HepG2 (cell line): Measurements from ENCODE around the gene KDM5D. TPM values are rescaled to one million over a fixed set of nuclear protein-coding genes. Genes with fewer than 3 reads are reported as not detected.
A peak's percentile ranks its signal among the peaks of the same experiment; 100 is the strongest.

Experiments used
- BRD4 ChIP-seq: sonication (generic); formaldehyde crosslinking; IDR thresholded peaks from 2 replicates; pipeline ENCODE4 v1.4.0; 2020; ENCODE audit warnings: missing genetic modification reagents
- HOXA3 ChIP-seq: sonication (generic); formaldehyde crosslinking; IDR thresholded peaks from 2 replicates; pipeline ENCODE4 v1.5.0; 2020; ENCODE audit warnings: missing genetic modification reagents
- NAIF1 ChIP-seq: sonication (generic); formaldehyde crosslinking; IDR thresholded peaks from 2 replicates; pipeline ENCODE4 v1.5.0; 2020; ENCODE audit warnings: mild to moderate bottlenecking, missing genetic modification reagents, borderline replicate concordance
- PHB2 ChIP-seq: fragments of 450-650 bp; IDR thresholded peaks from 2 replicates; pipeline ENCODE4 v1.6.1; 2018; ENCODE audit not compliant: partially characterized antibody
- SP5 ChIP-seq: IDR thresholded peaks from 2 replicates; pipeline ENCODE4 v1.6.1; 2016; ENCODE audit warnings: low read depth, borderline replicate concordance
- SYNCRIP ChIP-seq: fragments of 200-400 bp; formaldehyde crosslinking; IDR thresholded peaks from 2 replicates; pipeline ENCODE4 v1.6.1; 2018; ENCODE audit warnings: mild to moderate bottlenecking, low read depth, low read length; ENCODE audit not compliant: insufficient read depth
- YY1 ChIP-seq: IDR thresholded peaks from 2 replicates; pipeline ENCODE4 v1.6.1; 2011; ENCODE audit warnings: low read length, low read depth, moderate library complexity, mild to moderate bottlenecking; ENCODE audit not compliant: insufficient read depth, insufficient replicate concordance
- ZNF274 ChIP-seq: sonication (generic); formaldehyde crosslinking; IDR thresholded peaks from 2 replicates; pipeline ENCODE4 v1.5.1; 2020; ENCODE audit warnings: mild to moderate bottlenecking, missing genetic modification reagents
- ZNF335 ChIP-seq: sonication (generic); formaldehyde crosslinking; IDR thresholded peaks from 2 replicates; pipeline ENCODE4 v1.4.0; 2020; ENCODE audit warnings: missing genetic modification reagents
- ZNF382 ChIP-seq: sonication (generic); formaldehyde crosslinking; IDR thresholded peaks from 2 replicates; pipeline ENCODE4 v1.5.0; 2020; ENCODE audit warnings: missing genetic modification reagents, mild to moderate bottlenecking, borderline replicate concordance
- ZNF550 ChIP-seq: sonication (generic); formaldehyde crosslinking; IDR thresholded peaks from 2 replicates; pipeline ENCODE4 v1.4.0; 2020; ENCODE audit warnings: mild to moderate bottlenecking, missing genetic modification reagents, borderline replicate concordance
- ZNF552 ChIP-seq: sonication (generic); formaldehyde crosslinking; IDR thresholded peaks from 2 replicates; pipeline ENCODE4 v1.9.0; 2022; ENCODE audit warnings: missing genetic modification reagents, mild to moderate bottlenecking, borderline replicate concordance
- polyA plus RNA-seq, 8 experiments: library from polyadenylated mRNA; depleted of rRNA in 3 of 8; stranded (reverse) in 7 of 8; unstranded in 1 of 8; fragments of >200 nt; fragmentation: Illumina TruSeq in 4 of 8; extraction: Trizol in 4 of 8; gene quantifications; 2 replicates each; pipeline versions ENCODE4 v1.2.1 to v1.2.3, GENCODE V29; 2011 to 2016; ENCODE audit warnings: low read depth in 4 of 8, missing spikeins in 1 of 8, mixed read lengths in 1 of 8; ENCODE audit not compliant: insufficient read depth in 1 of 8
- total RNA-seq, 5 experiments: library from RNA; depleted of rRNA; stranded (reverse); fragments of >200 nt; fragmentation: Illumina TruSeq; extraction: Trizol; gene quantifications; 2 replicates each; pipeline ENCODE4 v1.2.3, GENCODE V29; 2016; ENCODE audit warnings: low read depth in 1 of 5
- TF ChIP-seq, protein P1 (sequence below): sonication (generic); formaldehyde crosslinking; IDR thresholded peaks from 2 replicates; pipeline ENCODE4 v1.9.0; 2022; ENCODE audit warnings: missing genetic modification reagents, mild to moderate bottlenecking, borderline replicate concordance
- TF ChIP-seq, protein P2 (sequence below): sonication (generic); formaldehyde crosslinking; IDR thresholded peaks from 2 replicates; pipeline ENCODE4 v1.4.0; 2020; ENCODE audit warnings: mild to moderate bottlenecking, missing genetic modification reagents
- TF ChIP-seq, protein P3 (sequence below): sonication (generic); formaldehyde crosslinking; IDR thresholded peaks from 2 replicates; pipeline ENCODE4 v1.4.0; 2020; ENCODE audit warnings: mild to moderate bottlenecking, missing genetic modification reagents
- TF ChIP-seq, protein P4 (sequence below): sonication (generic); formaldehyde crosslinking; IDR thresholded peaks from 2 replicates; pipeline ENCODE4 v1.4.0; 2020; ENCODE audit warnings: missing genetic modification reagents
- TF ChIP-seq, protein P5 (sequence below): sonication (generic); formaldehyde crosslinking; conservative IDR thresholded peaks from 2 replicates; pipeline ENCODE4 v1.4.0; 2020; ENCODE audit warnings: mild to moderate bottlenecking, missing genetic modification reagents, moderate library complexity
- TF ChIP-seq, protein P6 (sequence below): sonication (generic); formaldehyde crosslinking; IDR thresholded peaks from 2 replicates; pipeline ENCODE4 v1.8.0; 2022; ENCODE audit warnings: missing genetic modification reagents, mild to moderate bottlenecking, borderline replicate concordance

KDM5D gene
- total and polyA plus RNA-seq, 2 of the 13 experiments (the other 11 are each of a cell fraction or from before 2014, with no cell fraction given), result 16.6 to 32.7 TPM

DNA sequence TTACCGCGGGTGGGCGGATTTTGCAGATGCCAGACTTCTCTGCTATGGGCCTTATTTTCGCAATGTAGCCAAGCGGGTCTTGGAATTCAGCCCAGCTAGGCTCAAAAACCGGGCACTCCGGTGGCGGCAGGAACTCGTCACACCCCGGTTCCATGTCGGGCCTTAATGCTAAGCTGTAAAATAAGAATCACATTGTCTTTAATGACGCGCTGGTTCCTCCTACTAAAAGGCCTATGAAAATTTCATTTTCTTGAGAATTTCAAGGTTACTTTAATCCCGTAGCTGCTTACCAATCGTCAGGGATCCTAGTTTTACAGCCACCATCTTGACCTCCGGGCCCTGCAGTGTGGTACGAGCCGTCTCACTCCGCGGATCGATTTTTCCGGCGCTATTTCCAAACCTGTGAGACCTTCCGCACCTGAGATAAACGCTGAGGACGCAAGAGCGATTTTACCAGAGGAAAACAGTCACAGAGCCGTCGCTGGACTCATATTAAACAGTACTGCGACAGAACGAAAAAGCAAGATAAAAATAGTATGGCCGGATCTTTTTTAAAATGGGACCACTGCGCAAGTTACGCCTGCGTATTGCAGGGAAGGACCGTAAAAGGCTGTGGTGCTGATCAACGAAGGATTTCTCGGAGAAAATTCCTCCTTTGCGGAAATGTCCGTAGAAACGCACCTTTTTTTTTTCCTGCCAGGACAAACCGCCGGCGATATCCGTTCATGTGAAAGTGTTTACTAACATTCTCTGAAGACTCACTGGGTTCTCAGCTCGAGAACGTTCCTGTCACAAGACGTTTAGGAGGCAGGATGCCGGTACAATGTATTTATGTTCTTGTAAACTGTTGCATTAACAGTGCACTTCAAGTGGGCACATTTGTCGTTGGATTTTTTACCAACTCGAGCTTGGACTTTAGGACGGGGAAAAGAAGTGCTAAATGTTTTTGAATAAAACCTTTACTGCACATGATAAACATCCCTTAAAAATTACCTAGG lies at the start of gene KDM5D (continued):
- TF ChIP-seq SYNCRIP (no peak), ZNF335 (CRISPR knock-in tag) (no peak), ZNF552 (CRISPR knock-in tag) (no peak), ZNF382 (CRISPR knock-in tag) (no peak), NAIF1 (CRISPR knock-in tag) (peak; percentile 99), SP5 (CRISPR knock-in tag) (no peak), ZNF550 (CRISPR knock-in tag) (no peak), BRD4 (CRISPR knock-in tag) (no peak), YY1 (peak; percentile 82), PHB2 (no peak), HOXA3 (peak; percentile 71), ZNF274 (CRISPR knock-in tag) (no peak)
- TF ChIP-seq, protein P1, sequence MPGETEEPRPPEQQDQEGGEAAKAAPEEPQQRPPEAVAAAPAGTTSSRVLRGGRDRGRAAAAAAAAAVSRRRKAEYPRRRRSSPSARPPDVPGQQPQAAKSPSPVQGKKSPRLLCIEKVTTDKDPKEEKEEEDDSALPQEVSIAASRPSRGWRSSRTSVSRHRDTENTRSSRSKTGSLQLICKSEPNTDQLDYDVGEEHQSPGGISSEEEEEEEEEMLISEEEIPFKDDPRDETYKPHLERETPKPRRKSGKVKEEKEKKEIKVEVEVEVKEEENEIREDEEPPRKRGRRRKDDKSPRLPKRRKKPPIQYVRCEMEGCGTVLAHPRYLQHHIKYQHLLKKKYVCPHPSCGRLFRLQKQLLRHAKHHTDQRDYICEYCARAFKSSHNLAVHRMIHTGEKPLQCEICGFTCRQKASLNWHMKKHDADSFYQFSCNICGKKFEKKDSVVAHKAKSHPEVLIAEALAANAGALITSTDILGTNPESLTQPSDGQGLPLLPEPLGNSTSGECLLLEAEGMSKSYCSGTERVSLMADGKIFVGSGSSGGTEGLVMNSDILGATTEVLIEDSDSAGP (CRISPR knock-in tag), result no peak
- TF ChIP-seq, protein P2, sequence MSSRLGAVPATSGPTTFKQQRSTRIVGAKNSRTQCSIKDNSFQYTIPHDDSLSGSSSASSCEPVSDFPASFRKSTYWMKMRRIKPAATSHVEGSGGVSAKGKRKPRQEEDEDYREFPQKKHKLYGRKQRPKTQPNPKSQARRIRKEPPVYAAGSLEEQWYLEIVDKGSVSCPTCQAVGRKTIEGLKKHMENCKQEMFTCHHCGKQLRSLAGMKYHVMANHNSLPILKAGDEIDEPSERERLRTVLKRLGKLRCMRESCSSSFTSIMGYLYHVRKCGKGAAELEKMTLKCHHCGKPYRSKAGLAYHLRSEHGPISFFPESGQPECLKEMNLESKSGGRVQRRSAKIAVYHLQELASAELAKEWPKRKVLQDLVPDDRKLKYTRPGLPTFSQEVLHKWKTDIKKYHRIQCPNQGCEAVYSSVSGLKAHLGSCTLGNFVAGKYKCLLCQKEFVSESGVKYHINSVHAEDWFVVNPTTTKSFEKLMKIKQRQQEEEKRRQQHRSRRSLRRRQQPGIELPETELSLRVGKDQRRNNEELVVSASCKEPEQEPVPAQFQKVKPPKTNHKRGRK (CRISPR knock-in tag), result no peak
- TF ChIP-seq, protein P3, sequence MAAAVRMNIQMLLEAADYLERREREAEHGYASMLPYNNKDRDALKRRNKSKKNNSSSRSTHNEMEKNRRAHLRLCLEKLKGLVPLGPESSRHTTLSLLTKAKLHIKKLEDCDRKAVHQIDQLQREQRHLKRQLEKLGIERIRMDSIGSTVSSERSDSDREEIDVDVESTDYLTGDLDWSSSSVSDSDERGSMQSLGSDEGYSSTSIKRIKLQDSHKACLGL, result no peak
- TF ChIP-seq, protein P4, sequence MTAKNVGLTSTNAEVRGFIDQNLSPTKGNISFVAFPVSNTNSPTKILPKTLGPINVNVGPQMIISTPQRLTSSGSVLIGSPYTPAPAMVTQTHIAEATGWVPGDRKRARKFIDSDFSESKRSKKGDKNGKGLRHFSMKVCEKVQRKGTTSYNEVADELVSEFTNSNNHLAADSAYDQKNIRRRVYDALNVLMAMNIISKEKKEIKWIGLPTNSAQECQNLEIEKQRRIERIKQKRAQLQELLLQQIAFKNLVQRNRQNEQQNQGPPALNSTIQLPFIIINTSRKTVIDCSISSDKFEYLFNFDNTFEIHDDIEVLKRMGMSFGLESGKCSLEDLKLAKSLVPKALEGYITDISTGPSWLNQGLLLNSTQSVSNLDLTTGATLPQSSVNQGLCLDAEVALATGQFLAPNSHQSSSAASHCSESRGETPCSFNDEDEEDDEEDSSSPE (CRISPR knock-in tag), result no peak
- TF ChIP-seq, protein P5, sequence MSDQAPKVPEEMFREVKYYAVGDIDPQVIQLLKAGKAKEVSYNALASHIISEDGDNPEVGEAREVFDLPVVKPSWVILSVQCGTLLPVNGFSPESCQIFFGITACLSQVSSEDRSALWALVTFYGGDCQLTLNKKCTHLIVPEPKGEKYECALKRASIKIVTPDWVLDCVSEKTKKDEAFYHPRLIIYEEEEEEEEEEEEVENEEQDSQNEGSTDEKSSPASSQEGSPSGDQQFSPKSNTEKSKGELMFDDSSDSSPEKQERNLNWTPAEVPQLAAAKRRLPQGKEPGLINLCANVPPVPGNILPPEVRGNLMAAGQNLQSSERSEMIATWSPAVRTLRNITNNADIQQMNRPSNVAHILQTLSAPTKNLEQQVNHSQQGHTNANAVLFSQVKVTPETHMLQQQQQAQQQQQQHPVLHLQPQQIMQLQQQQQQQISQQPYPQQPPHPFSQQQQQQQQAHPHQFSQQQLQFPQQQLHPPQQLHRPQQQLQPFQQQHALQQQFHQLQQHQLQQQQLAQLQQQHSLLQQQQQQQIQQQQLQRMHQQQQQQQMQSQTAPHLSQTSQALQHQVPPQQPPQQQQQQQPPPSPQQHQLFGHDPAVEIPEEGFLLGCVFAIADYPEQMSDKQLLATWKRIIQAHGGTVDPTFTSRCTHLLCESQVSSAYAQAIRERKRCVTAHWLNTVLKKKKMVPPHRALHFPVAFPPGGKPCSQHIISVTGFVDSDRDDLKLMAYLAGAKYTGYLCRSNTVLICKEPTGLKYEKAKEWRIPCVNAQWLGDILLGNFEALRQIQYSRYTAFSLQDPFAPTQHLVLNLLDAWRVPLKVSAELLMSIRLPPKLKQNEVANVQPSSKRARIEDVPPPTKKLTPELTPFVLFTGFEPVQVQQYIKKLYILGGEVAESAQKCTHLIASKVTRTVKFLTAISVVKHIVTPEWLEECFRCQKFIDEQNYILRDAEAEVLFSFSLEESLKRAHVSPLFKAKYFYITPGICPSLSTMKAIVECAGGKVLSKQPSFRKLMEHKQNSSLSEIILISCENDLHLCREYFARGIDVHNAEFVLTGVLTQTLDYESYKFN (CRISPR knock-in tag), result peak; percentile 23; the same call in 1 of the 2 replicates
- TF ChIP-seq, protein P6, sequence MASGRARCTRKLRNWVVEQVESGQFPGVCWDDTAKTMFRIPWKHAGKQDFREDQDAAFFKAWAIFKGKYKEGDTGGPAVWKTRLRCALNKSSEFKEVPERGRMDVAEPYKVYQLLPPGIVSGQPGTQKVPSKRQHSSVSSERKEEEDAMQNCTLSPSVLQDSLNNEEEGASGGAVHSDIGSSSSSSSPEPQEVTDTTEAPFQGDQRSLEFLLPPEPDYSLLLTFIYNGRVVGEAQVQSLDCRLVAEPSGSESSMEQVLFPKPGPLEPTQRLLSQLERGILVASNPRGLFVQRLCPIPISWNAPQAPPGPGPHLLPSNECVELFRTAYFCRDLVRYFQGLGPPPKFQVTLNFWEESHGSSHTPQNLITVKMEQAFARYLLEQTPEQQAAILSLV (CRISPR knock-in tag), result no peak
